ENCODE results near the gene MEF2C.

DNA sequence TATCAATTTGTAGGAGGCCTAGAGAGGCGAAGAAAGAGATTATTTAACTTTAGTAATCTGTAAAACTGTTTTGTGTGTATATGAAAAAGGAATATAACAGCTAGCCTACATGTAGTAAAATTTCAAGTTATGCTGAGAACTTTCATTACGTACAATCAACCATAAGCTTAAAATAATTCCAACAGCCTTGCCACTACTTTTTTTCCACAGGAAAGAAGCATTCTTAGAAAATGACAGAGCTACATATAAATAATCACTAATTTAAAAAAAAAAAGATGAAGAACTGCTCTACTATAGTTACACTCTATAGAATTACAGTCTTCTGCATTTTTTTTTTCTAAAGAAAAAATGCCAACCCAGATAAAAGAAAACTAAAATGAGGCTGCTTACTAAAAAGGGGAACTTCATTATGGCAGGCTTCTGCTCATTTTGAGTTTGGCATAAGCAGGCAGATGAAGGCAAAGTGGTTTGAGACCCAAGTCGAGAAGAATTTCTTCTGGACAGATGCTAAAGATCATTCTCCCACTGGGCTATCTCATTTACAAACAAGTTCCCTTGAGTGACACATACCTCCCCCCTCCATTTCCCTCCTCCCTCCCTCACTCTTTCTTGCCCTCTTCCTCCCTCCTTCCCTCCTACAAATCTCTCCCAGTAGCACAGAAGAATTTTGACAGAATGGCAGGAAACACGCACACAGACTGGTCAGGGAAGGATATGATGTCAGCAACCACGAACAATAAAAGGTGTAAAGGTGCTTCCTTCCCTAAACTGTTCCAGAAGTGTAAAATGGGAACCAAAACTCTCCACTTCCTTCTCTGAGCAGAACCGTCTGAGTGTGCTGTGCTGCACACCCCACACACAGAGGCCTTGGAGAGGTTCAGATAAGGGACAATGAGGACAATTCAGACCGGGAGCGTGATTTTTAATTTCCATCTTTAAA, 56.1 kb downstream of the MEF2C start:
- TF ChIP-seq POLR2AphosphoS5 (IDR thresholded peaks at IDR 0.05) = peak; percentile 32 to 70 (median 49)
- TF ChIP-seq, protein P1, sequence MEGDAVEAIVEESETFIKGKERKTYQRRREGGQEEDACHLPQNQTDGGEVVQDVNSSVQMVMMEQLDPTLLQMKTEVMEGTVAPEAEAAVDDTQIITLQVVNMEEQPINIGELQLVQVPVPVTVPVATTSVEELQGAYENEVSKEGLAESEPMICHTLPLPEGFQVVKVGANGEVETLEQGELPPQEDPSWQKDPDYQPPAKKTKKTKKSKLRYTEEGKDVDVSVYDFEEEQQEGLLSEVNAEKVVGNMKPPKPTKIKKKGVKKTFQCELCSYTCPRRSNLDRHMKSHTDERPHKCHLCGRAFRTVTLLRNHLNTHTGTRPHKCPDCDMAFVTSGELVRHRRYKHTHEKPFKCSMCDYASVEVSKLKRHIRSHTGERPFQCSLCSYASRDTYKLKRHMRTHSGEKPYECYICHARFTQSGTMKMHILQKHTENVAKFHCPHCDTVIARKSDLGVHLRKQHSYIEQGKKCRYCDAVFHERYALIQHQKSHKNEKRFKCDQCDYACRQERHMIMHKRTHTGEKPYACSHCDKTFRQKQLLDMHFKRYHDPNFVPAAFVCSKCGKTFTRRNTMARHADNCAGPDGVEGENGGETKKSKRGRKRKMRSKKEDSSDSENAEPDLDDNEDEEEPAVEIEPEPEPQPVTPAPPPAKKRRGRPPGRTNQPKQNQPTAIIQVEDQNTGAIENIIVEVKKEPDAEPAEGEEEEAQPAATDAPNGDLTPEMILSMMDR (IDR thresholded peaks at IDR 0.05) = no peak
